ENCODE data around the gene ADSL. TPM values are rescaled to one million over a fixed set of nuclear protein-coding genes. Genes with fewer than 3 reads are reported as not detected.

The ADSL gene
- total RNA-seq, 2 donors from 2014 or later = 56.6 to 68.8 TPM

- H3K36me3 ChIP-seq = peaks cover 56% of the 10 kb centered on the region
- no peak overlapping the region for H3K4me3 ChIP-seq
Observed at GRCh38 chr22:40312050-40312449, 34.2 kb upstream of the ADSL start.

GRCh38 chr22:40313007-40313406 is 33.3 kb upstream of the ADSL start:
- TF ChIP-seq CTCF (IDR thresholded peaks at IDR 0.05) = no peak
- DNase-seq (ENCODE audit: low spot score) = no peak

More at GRCh38 chr22:40312050-40312449, 34.2 kb upstream of the ADSL start:
- H3K27ac ChIP-seq = no peak overlapping the region
- peaks cover 7 to 18% of the 10 kb centered on the region in 2 donors for H3K4me1 ChIP-seq (ENCODE audit: control insufficient read depth in 1 of 2, low read depth in 2 of 2)
- no peak for TF ChIP-seq CTCF (IDR thresholded peaks at IDR 0.05)
- no peaks in the 10 kb centered on the region for H3K27me3 ChIP-seq (replicated peaks; ENCODE audit: insufficient read depth)
- ATAC-seq (ENCODE audit: insufficient number of reproducible peaks, low FRiP score, low read depth) (no peak), DNase-seq (ENCODE audit: low spot score) (no peak)
- H3K9me3 ChIP-seq = no peaks in the 10 kb centered on the region

GRCh38 chr22:40314041-40314440 is 32.3 kb upstream of the ADSL start:
- peaks cover 54% of the 10 kb centered on the region for H3K36me3 ChIP-seq
- peaks cover 7 to 17% of the 10 kb centered on the region in 2 donors for H3K4me1 ChIP-seq (ENCODE audit: control insufficient read depth in 1 of 2, low read depth in 2 of 2)
- H3K4me3 ChIP-seq = no peak overlapping the region
- TF ChIP-seq CTCF (IDR thresholded peaks at IDR 0.05) = no peak
- no peaks in the 10 kb centered on the region for H3K9me3 ChIP-seq
- no peaks in the 10 kb centered on the region for H3K27me3 ChIP-seq (replicated peaks; ENCODE audit: insufficient read depth)
- ATAC-seq (ENCODE audit: insufficient number of reproducible peaks, low FRiP score, low read depth) = no peak
- no peak overlapping the region for H3K27ac ChIP-seq
- DNase-seq (ENCODE audit: low spot score) = no peak

More at GRCh38 chr22:40313007-40313406, 33.3 kb upstream of the ADSL start:
- H3K9me3 ChIP-seq = no peaks in the 10 kb centered on the region
- H3K27ac ChIP-seq = no peak overlapping the region
- H3K36me3 ChIP-seq = peaks cover 60% of the 10 kb centered on the region
- no peaks in the 10 kb centered on the region for H3K27me3 ChIP-seq (replicated peaks; ENCODE audit: insufficient read depth)
- H3K4me1 ChIP-seq (ENCODE audit: control insufficient read depth in 1 of 2, low read depth in 2 of 2) = peaks cover 7 to 18% of the 10 kb centered on the region in 2 donors
- no peak for ATAC-seq (ENCODE audit: insufficient number of reproducible peaks, low FRiP score, low read depth)
- H3K4me3 ChIP-seq = no peak overlapping the region

- H3K27me3 ChIP-seq (replicated peaks; ENCODE audit: insufficient read depth) = no peaks in the 10 kb centered on the region
- no peaks in the 10 kb centered on the region for H3K4me1 ChIP-seq (ENCODE audit: control insufficient read depth in 1 of 2, low read depth in 2 of 2)
- H3K27ac ChIP-seq = no peak overlapping the region
- ATAC-seq (ENCODE audit: insufficient number of reproducible peaks, low FRiP score, low read depth) (no peak), DNase-seq (ENCODE audit: low spot score) (no peak)
- no peak overlapping the region for H3K4me3 ChIP-seq
- TF ChIP-seq CTCF (IDR thresholded peaks at IDR 0.05) = no peak
- H3K9me3 ChIP-seq = no peaks in the 10 kb centered on the region
- peaks cover 60% of the 10 kb centered on the region for H3K36me3 ChIP-seq
Observed at GRCh38 chr22:40320687-40321086, 25.6 kb upstream of the ADSL start.

GRCh38 chr22:40322021-40322420 is 24.3 kb upstream of the ADSL start:
- TF ChIP-seq CTCF (IDR thresholded peaks at IDR 0.05) = no peak
- Histone ChIP-seq H3K27ac (no peak overlapping the region), H3K27me3 (replicated peaks; ENCODE audit: insufficient read depth) (no peaks in the 10 kb centered on the region), H3K4me3 (no peak overlapping the region), H3K4me1 (ENCODE audit: control insufficient read depth in 1 of 2, low read depth in 2 of 2) (no peaks in the 10 kb centered on the region), H3K9me3 (no peaks in the 10 kb centered on the region), H3K36me3 (peaks cover 50% of the 10 kb centered on the region)
- ATAC-seq (ENCODE audit: insufficient number of reproducible peaks, low FRiP score, low read depth) (no peak), DNase-seq (ENCODE audit: low spot score) (no peak)
